Thyroid gland (tissue), 4 donors: ENCODE measurements around the gene SPRYD7.

ENCODE experiments used
- POLR2A ChIP-seq, 2 donors: fragments of 450-650 bp; IDR thresholded peaks; one replicate each; pipeline ENCODE4 v1.6.1; 2017; ENCODE audit warnings: antibody characterized with exemption in 2 of 2, mild to moderate bottlenecking in 2 of 2, moderate library complexity in 1 of 2
- TF ChIP-seq, protein P1 (sequence below), 6 experiments: fragments of 200-600 bp in 3 of 6; fragments of 450-650 bp in 3 of 6; sonication (generic) in 3 of 6; IDR thresholded peaks; one replicate each; pipeline ENCODE4 v1.5.1; 2016 to 2019; ENCODE audit warnings: antibody characterized with exemption in 6 of 6, mild to moderate bottlenecking in 2 of 6, inconsistent platforms in 1 of 6, moderate library complexity in 1 of 6

DNA sequence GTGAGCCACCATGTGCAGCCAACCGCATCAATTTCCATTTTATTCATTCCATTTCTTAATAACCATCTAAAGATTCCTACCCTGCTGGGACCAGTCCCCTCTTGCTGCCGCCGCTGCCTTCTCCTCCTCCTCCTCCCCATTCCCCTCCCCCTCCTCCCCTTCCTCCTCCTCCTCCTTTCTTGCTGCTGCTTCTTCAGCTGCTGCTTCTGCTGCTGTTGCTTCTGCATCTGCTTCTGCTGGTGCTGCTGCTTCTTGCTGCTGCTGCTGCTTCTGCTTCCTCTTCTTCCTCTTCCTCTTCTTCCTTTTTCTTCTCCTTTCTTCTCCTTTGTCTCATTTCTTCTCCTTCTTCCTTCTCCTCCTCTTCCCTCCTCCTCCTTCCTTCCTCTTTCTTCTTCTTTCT lies 20.0 kb upstream of the SPRYD7 start:
- TF ChIP-seq, protein P1, sequence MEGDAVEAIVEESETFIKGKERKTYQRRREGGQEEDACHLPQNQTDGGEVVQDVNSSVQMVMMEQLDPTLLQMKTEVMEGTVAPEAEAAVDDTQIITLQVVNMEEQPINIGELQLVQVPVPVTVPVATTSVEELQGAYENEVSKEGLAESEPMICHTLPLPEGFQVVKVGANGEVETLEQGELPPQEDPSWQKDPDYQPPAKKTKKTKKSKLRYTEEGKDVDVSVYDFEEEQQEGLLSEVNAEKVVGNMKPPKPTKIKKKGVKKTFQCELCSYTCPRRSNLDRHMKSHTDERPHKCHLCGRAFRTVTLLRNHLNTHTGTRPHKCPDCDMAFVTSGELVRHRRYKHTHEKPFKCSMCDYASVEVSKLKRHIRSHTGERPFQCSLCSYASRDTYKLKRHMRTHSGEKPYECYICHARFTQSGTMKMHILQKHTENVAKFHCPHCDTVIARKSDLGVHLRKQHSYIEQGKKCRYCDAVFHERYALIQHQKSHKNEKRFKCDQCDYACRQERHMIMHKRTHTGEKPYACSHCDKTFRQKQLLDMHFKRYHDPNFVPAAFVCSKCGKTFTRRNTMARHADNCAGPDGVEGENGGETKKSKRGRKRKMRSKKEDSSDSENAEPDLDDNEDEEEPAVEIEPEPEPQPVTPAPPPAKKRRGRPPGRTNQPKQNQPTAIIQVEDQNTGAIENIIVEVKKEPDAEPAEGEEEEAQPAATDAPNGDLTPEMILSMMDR (IDR thresholded peaks at IDR 0.05) = no peak
- TF ChIP-seq POLR2A (IDR thresholded peaks at IDR 0.05) = no peak
